WTC11 (cell line): ENCODE results near the gene TOX4. TPM values are rescaled to one million over a fixed set of nuclear protein-coding genes. Genes with fewer than 3 reads are reported as not detected.

Experiments used
- ATAC-seq: fragments of 200-7000 bp; cut with Tn5 transposase; 2 replicates; pipeline ENCODE4 v1.10.0; 2021; ENCODE audit warnings: mild to moderate bottlenecking, moderate library complexity
- CTCF ChIA-PET: fragments of 300-600 bp; sonication (Branson Sonifier 250); formaldehyde crosslinking; loops from one replicate; lab custom pipeline; 2021; ENCODE audit warnings: antibody characterized with exemption; lab: Charles Lee
- POLR2A ChIA-PET: fragments of 350-600 bp; sonication (Branson Sonifier 250); formaldehyde crosslinking; loops from one replicate; lab custom pipeline; 2021; ENCODE audit warnings: antibody characterized with exemption; lab: Charles Lee
- DNase-seq: peaks from one replicate; pipeline ENCODE4 v3.0.0; 2021; ENCODE audit warnings: low spot score
- H3K27ac Mint-ChIP-seq: 2 replicates; pipeline ENCODE4 v1.8.0; 2021; ENCODE audit warnings: mixed read lengths
- H3K27me3 Mint-ChIP-seq: 2 replicates; pipeline ENCODE4 v1.8.0; 2021; ENCODE audit warnings: low read depth, mild to moderate bottlenecking, moderate library complexity, mixed read lengths
- H3K36me3 Mint-ChIP-seq: 2 replicates; pipeline ENCODE4 v1.8.0; 2021; ENCODE audit warnings: mixed read lengths
- H3K4me1 Mint-ChIP-seq: 2 replicates; pipeline ENCODE4 v1.8.0; 2022; ENCODE audit warnings: mixed read lengths
- H3K4me3 Mint-ChIP-seq: 2 replicates; pipeline ENCODE4 v1.8.0; 2021; ENCODE audit warnings: mild to moderate bottlenecking, moderate library complexity, mixed read lengths
- H3K9me3 Mint-ChIP-seq: 2 replicates; pipeline ENCODE4 v1.8.0; 2021; ENCODE audit warnings: mixed read lengths
- ATF2 ChIP-seq: sonication (generic); formaldehyde crosslinking; IDR thresholded peaks from 2 replicates; pipeline ENCODE4 v1.8.1; 2022; ENCODE audit warnings: low read depth, missing genetic modification reagents, borderline replicate concordance
- CDX4 ChIP-seq: fragments of 250-450 bp; sonication (Bioruptor Pico); IDR thresholded peaks from 2 replicates; pipeline ENCODE4 v1.9.0; 2021; ENCODE audit warnings: moderate library complexity, mild to moderate bottlenecking, inconsistent platforms, borderline replicate concordance
- CREM ChIP-seq: sonication (generic); formaldehyde crosslinking; IDR thresholded peaks from 2 replicates; pipeline ENCODE4 v1.8.1; 2022; ENCODE audit warnings: mild to moderate bottlenecking, missing genetic modification reagents, moderate library complexity
- ELF4 ChIP-seq: sonication (generic); formaldehyde crosslinking; IDR thresholded peaks from 2 replicates; pipeline ENCODE4 v1.8.1; 2022; ENCODE audit warnings: low read depth, mild to moderate bottlenecking, moderate library complexity, missing genetic modification reagents
- FOXK1 ChIP-seq: sonication (generic); formaldehyde crosslinking; IDR thresholded peaks from 2 replicates; pipeline ENCODE4 v1.8.0; 2022; ENCODE audit warnings: mild to moderate bottlenecking, moderate library complexity, missing genetic modification reagents
- FOXP4 ChIP-seq: sonication (generic); formaldehyde crosslinking; IDR thresholded peaks from 2 replicates; pipeline ENCODE4 v1.8.0; 2022; ENCODE audit warnings: mild to moderate bottlenecking, missing genetic modification reagents
- PRDM15 ChIP-seq: sonication (generic); formaldehyde crosslinking; IDR thresholded peaks from 2 replicates; pipeline ENCODE4 v1.8.0; 2022; ENCODE audit warnings: missing genetic modification reagents
- PRRX2 ChIP-seq: fragments of 250-450 bp; sonication (Bioruptor Pico); IDR thresholded peaks from 2 replicates; pipeline ENCODE4 v1.8.0; 2021; ENCODE audit warnings: mild to moderate bottlenecking
- RELA ChIP-seq: sonication (generic); formaldehyde crosslinking; IDR thresholded peaks from 2 replicates; pipeline ENCODE4 v1.8.1; 2022; ENCODE audit warnings: missing genetic modification reagents, mild to moderate bottlenecking, borderline replicate concordance
- SMAD3 ChIP-seq: sonication (generic); formaldehyde crosslinking; IDR thresholded peaks from 2 replicates; pipeline ENCODE4 v1.8.0; 2022; ENCODE audit warnings: missing genetic modification reagents, mild to moderate bottlenecking, borderline replicate concordance
- TP53 ChIP-seq: sonication (generic); formaldehyde crosslinking; IDR thresholded peaks from 2 replicates; pipeline ENCODE4 v1.8.1; 2023; ENCODE audit warnings: mild to moderate bottlenecking, missing genetic modification reagents
- USF1 ChIP-seq: sonication (generic); formaldehyde crosslinking; IDR thresholded peaks from 2 replicates; pipeline ENCODE4 v1.8.0; 2022; ENCODE audit warnings: mild to moderate bottlenecking, missing genetic modification reagents
- ZBTB21 ChIP-seq: sonication (generic); formaldehyde crosslinking; IDR thresholded peaks from 2 replicates; pipeline ENCODE4 v1.8.1; 2023; ENCODE audit warnings: mild to moderate bottlenecking, missing genetic modification reagents, borderline replicate concordance
- ZBTB43 ChIP-seq: sonication (generic); formaldehyde crosslinking; IDR thresholded peaks from 2 replicates; pipeline ENCODE4 v1.8.1; 2023; ENCODE audit warnings: mild to moderate bottlenecking, missing genetic modification reagents
- ZMAT4 ChIP-seq: fragments of 250-450 bp; sonication (Bioruptor Pico); IDR thresholded peaks from 2 replicates; pipeline ENCODE4 v1.9.0; 2021; ENCODE audit warnings: mild to moderate bottlenecking
- ZNF416 ChIP-seq: fragments of 250-450 bp; sonication (Bioruptor Pico); IDR thresholded peaks from 2 replicates; pipeline ENCODE4 v1.9.0; 2021; ENCODE audit warnings: mild to moderate bottlenecking, inconsistent platforms
- ZNF423 ChIP-seq: fragments of 250-450 bp; sonication (Bioruptor Pico); IDR thresholded peaks from 2 replicates; pipeline ENCODE4 v2.1.2; 2022; ENCODE audit warnings: mild to moderate bottlenecking, moderate library complexity
- total RNA-seq: library from RNA; stranded (reverse); gene quantifications from 3 replicates; pipeline ENCODE4 v1.2.3, GENCODE V29; 2021

The TOX4 gene
- total RNA-seq, 1 experiment from 2014 or later, result 49.1 TPM

GRCh38 chr14:21498540-21499526 is 21.8 kb downstream of the TOX4 start:
- peak overlapping the region; percentile 59 for H3K27ac Mint-ChIP-seq
- TF ChIP-seq USF1 (CRISPR knock-in tag), result no peak
- no peak for TF ChIP-seq FOXK1 (CRISPR knock-in tag)
- TF ChIP-seq ATF2 (CRISPR knock-in tag), result no peak
- TF ChIP-seq RELA (CRISPR knock-in tag), result no peak
- no peak for TF ChIP-seq ZMAT4
- TF ChIP-seq ZBTB21 (CRISPR knock-in tag), result no peak
- no peak for TF ChIP-seq CREM
- no peak for TF ChIP-seq FOXP4
- no peak for TF ChIP-seq ZNF416
- no peak for TF ChIP-seq PRRX2
- TF ChIP-seq SMAD3, result no peak
- no peak for TF ChIP-seq TP53 (CRISPR knock-in tag)
- no peak for TF ChIP-seq ZNF423
- TF ChIP-seq ZBTB43 (CRISPR knock-in tag), result no peak
- no peak for TF ChIP-seq ELF4
- TF ChIP-seq CDX4 (CRISPR knock-in tag), result no peak
- TF ChIP-seq PRDM15, result no peak
- TF ChIP-seq, all 79 proteins: peak for 0
- ATAC-seq, result peak; percentile 65
- ChIA-PET POLR2A (interaction anchor here (1.0 to 2.5 kb wide), 5 partner anchors 12 to 60 kb away, joined by 3 to 13 read pairs (median 4); partner anchors contain the start of genes CHD8, METTL3 and SALL2), CTCF (interaction anchor here (0.6 to 3.6 kb wide), 24 partner anchors 8 to 250 kb away, joined by 3 to 47 read pairs (median 4); partner anchors contain the start of genes METTL3, RAB2B, SALL2 and SUPT16H)
- H3K4me1 Mint-ChIP-seq, result peaks cover 29% of the 10 kb centered on the region
- H3K9me3 Mint-ChIP-seq, result no peaks in the 10 kb centered on the region
- H3K27me3 Mint-ChIP-seq, result no peaks in the 10 kb centered on the region
- no peak for DNase-seq
- H3K36me3 Mint-ChIP-seq, result peaks cover 86% of the 10 kb centered on the region
- H3K4me3 Mint-ChIP-seq, result no peak overlapping the region
